GM19099 (cell line): ENCODE measurements around the gene EOMES.

Source experiments
- POLR2A ChIP-seq: IDR thresholded peaks from 3 replicates; pipeline ENCODE4 v1.6.1; 2011; ENCODE audit warnings: low read depth; ENCODE audit not compliant: insufficient read length; ENCODE audit errors: extremely low read depth

EOMES gene

GRCh38 chr3:27677565-27677964 lies 44.6 kb downstream of the EOMES start:
- no peak for TF ChIP-seq POLR2A

DNA sequence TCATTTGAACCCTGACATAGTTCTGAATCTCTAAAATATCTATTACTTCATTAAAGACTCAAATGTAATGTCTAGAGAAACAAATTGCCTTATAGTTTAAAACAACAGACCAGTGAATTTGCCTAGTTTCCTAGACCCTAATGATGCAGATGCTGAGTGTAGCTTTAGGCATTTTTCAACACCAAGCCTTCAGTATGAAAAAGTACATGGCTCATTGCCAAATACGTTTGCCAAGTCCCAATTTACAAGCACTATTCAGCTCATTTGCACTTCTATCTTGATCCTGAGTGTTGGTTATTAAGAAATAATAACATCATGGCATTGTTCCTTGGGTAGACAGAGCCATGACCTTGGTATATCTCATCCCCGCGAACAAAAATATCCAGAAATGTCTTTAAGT lies 46.8 kb downstream of the EOMES start:
- no peak for TF ChIP-seq POLR2A

DNA sequence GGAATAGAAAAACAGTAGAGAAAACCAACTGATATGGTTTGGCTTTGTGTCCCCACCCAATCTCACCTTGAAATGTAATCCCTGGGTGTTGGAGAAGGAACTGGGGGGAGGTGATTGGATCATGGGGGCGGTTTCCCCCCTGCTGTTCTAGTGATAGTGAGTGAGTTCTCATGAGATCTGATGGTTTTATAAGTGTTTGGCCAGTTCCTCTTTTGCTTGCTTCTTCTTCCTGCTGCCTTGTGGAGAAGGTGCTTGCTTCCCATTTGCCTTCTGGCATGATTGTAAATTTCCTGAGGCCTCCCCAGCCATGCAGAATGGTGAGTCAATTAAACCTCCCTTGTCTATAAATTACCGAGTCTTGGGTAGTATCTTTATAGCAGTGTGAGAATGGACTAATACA lies 48.4 kb downstream of the EOMES start:
- TF ChIP-seq POLR2A = no peak

DNA sequence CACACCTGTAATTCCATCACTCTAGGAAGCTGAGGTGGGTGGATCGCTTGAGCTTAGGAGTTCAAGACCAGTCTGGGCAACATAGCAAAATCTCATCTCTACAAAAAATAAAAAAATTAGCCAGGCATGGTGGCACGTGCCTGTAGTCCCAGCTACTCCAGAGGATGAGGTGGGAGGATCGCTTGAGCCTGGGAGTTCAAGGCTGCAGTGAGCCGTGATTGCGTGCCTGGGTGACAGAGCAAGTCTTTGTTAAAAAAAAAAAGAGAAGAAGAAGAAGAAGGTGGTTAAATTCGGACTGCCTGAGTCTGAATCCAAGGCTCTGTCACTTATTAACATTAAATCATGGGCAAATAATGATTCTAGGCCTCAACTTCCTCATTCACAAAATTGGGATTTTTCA lies 51.0 kb downstream of the EOMES start:
- TF ChIP-seq POLR2A = no peak

DNA sequence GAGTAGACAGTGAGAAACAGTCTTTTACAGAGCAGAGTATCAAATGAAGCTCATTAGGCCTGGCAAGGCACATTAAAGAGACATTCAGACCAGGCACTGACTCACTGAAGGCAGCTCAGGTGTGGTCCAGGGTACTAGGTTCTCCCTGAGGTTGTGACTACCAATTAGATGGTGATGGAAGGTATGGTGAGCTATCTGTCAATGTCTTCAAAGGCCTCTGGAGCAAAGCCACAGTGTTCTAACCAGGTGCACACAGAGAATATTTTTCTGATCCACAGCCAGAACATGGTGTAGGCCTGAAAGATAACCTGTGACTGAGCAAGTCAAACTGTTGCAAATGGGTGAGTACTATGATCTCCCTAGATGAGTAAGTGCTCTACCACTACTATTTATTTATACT lies 51.5 kb downstream of the EOMES start:
- TF ChIP-seq POLR2A = no peak

- TF ChIP-seq POLR2A = no peak
Measured at GRCh38 chr3:27669591-27669990, 52.5 kb downstream of the EOMES start.

- TF ChIP-seq POLR2A = no peak
Measured at GRCh38 chr3:27667751-27668150, 54.4 kb downstream of the EOMES start.

DNA sequence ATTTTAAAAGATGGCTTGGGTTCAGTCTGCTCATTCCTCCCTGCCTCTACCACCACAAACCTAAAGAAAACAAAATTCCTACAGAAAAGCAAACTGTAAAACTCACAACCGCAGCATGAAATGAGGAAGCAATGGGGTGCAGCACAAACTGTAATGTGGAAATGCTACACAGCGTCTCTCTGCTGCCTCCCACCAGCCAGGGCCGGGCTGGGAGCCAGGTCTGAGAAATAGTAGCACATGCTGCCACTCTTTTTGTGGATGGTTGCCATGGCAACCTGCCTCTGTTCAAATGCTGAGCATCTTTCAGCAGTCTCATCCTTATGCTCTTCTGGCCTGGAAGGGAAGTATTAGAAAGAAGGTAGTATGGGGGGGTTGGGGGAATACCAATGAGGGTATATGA lies 55.4 kb downstream of the EOMES start:
- TF ChIP-seq POLR2A = no peak

DNA sequence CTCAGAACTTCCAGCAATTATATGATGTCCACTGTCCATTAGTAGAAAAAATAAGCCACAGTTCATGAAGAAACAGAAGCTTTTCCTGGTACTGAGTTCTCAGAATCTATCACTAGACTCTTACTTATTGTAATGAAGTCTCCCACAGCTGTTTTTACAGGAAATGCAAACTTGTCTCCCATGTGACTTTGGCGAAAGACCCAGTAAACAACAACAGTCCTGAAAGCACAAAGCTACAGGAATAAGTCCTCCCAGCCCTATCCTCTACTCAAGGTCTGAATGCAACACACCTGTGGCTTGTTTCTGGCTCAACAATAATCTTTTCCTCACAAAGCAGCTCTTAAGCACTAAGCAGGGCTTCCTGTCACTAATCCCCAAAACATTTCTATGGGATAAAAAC lies 55.9 kb downstream of the EOMES start:
- no peak for TF ChIP-seq POLR2A
